Choroid plexus epithelial cell (primary cell): Measurements from ENCODE around the gene EPHB3.
"Not testable (repeated sequence)": the region's sequence is repeated elsewhere in the genome, so short reads cannot be mapped to it uniquely, and the experiment has no call there.

Experiments
- DNase-seq: peaks from one replicate; pipeline ENCODE4 v3.0.0-alpha.2; 2010; ENCODE audit warnings: low read depth
- H3K4me3 ChIP-seq: 2 replicates; pipeline ENCODE4 v1.5.1; 2011; ENCODE audit warnings: low read depth, mild to moderate bottlenecking, control low read depth, low read length, moderate library complexity
- TF ChIP-seq, protein P1 (sequence below): conservative IDR thresholded peaks from 2 replicates; pipeline ENCODE4 v1.5.1; 2011; ENCODE audit warnings: low read depth, mild to moderate bottlenecking, control low read depth, inconsistent platforms, low read length, moderate library complexity

The EPHB3 gene

GRCh38 chr3:184616436-184616835 is 54.9 kb downstream of the EPHB3 start:
- DNase-seq, result no peak
- TF ChIP-seq, protein P1, sequence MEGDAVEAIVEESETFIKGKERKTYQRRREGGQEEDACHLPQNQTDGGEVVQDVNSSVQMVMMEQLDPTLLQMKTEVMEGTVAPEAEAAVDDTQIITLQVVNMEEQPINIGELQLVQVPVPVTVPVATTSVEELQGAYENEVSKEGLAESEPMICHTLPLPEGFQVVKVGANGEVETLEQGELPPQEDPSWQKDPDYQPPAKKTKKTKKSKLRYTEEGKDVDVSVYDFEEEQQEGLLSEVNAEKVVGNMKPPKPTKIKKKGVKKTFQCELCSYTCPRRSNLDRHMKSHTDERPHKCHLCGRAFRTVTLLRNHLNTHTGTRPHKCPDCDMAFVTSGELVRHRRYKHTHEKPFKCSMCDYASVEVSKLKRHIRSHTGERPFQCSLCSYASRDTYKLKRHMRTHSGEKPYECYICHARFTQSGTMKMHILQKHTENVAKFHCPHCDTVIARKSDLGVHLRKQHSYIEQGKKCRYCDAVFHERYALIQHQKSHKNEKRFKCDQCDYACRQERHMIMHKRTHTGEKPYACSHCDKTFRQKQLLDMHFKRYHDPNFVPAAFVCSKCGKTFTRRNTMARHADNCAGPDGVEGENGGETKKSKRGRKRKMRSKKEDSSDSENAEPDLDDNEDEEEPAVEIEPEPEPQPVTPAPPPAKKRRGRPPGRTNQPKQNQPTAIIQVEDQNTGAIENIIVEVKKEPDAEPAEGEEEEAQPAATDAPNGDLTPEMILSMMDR, result no peak

DNA sequence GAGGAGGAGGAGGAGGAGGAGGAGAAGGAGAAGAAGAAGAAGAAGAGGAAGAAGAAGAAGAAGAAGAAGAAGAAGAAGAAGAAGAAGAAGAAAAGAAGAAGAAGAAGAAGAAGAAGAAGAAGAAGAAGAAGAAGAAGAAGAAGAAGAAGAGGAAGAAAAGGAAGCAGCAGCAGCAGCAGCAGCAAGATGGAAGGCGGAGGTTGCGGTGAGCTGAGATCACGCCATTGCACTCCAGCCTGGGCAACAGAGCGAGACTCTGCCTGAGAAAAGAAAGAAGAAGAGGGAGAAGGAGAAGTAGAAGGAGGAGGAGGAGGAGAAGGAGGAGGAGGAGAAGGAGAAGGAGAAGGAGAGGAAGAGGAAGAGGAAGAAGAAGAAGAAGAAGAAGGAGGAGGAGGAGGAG is 55.7 kb downstream of the EPHB3 start:
- not testable (repeated sequence) for H3K4me3 ChIP-seq, DNase-seq

More at GRCh38 chr3:184616436-184616835, 54.9 kb downstream of the EPHB3 start:
- no peak overlapping the region for H3K4me3 ChIP-seq

- TF ChIP-seq, protein P1, result no peak
- DNase-seq, result no peak
- H3K4me3 ChIP-seq, result no peak overlapping the region
These were observed 57.2 kb downstream of the EPHB3 start for GRCh38 chr3:184618811-184619210.

- H3K4me3 ChIP-seq, result no peak overlapping the region
- DNase-seq, result no peak
These were observed 57.8 kb downstream of the EPHB3 start for GRCh38 chr3:184619369-184619768.

GRCh38 chr3:184619787-184620430 is 58.3 kb downstream of the EPHB3 start:
- no peak for DNase-seq
- TF ChIP-seq, protein P1, result no peak
- H3K4me3 ChIP-seq, result no peak overlapping the region

More at GRCh38 chr3:184619369-184619768, 57.8 kb downstream of the EPHB3 start:
- TF ChIP-seq, protein P1, result no peak

- peak; percentile 13 for DNase-seq
- H3K4me3 ChIP-seq, result no peak overlapping the region
- TF ChIP-seq, protein P1, result no peak
These were observed 59.0 kb downstream of the EPHB3 start for GRCh38 chr3:184620475-184621119.

DNA sequence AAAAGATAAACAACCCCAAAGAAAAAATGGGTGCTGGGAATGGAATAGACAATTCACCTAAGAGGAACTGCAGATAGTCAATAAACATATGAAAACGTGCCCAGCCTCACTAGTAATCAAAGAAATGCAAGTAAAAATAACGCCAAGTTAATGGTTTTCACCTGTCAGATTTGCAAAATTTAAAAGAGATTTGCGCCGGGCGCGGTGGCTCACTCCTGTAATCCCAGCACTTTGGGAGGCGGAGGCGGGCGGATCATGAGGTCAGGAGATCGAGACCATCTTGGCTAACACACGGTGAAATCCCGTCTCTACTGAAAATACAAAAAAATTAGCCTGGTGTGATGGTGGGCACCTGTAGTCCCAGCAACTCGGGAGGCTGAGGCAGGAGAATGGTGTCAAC is 60.6 kb downstream of the EPHB3 start:
- not testable (repeated sequence) for H3K4me3 ChIP-seq, DNase-seq

DNA sequence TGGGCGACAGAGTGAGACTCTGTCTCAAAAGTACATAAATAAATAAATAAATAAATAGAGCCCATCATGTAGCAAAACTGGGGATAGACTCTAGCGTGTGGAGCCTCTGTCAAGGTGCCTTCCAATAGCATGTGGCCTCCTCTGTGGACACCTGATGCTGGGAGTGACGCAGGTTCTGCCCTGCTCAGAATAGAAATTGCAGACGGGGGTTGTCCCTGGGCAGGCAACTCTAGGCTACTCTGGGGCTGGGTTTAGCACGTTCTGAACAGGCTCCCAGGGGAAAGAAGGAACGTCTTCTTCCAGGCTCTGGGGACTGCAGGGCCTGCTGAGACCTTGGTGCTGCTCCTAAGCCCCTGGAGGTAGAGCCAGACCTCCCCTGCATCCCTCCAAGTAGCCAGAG is 65.3 kb downstream of the EPHB3 start:
- H3K4me3 ChIP-seq, result no peak overlapping the region
- DNase-seq, result no peak
- TF ChIP-seq, protein P1, result no peak
